WTC11 (cell line): ENCODE results near the gene EPN2. TPM values are rescaled to one million over a fixed set of nuclear protein-coding genes. Genes with fewer than 3 reads are reported as not detected.
A peak's percentile ranks its signal among the peaks of the same experiment; 100 is the strongest.

Experiments used
- ATAC-seq: fragments of 200-7000 bp; cut with Tn5 transposase; 2 replicates; pipeline ENCODE4 v1.10.0; 2021; ENCODE audit warnings: mild to moderate bottlenecking, moderate library complexity
- CTCF ChIA-PET: fragments of 300-600 bp; sonication (Branson Sonifier 250); formaldehyde crosslinking; loops from one replicate; lab custom pipeline; 2021; ENCODE audit warnings: antibody characterized with exemption; lab: Charles Lee
- POLR2A ChIA-PET: fragments of 350-600 bp; sonication (Branson Sonifier 250); formaldehyde crosslinking; loops from one replicate; lab custom pipeline; 2021; ENCODE audit warnings: antibody characterized with exemption; lab: Charles Lee
- DNase-seq: peaks from one replicate; pipeline ENCODE4 v3.0.0; 2021; ENCODE audit warnings: low spot score
- H3K27ac Mint-ChIP-seq: 2 replicates; pipeline ENCODE4 v1.8.0; 2021; ENCODE audit warnings: mixed read lengths
- H3K27me3 Mint-ChIP-seq: 2 replicates; pipeline ENCODE4 v1.8.0; 2021; ENCODE audit warnings: low read depth, mild to moderate bottlenecking, moderate library complexity, mixed read lengths
- H3K36me3 Mint-ChIP-seq: 2 replicates; pipeline ENCODE4 v1.8.0; 2021; ENCODE audit warnings: mixed read lengths
- H3K4me1 Mint-ChIP-seq: 2 replicates; pipeline ENCODE4 v1.8.0; 2022; ENCODE audit warnings: mixed read lengths
- H3K4me3 Mint-ChIP-seq: 2 replicates; pipeline ENCODE4 v1.8.0; 2021; ENCODE audit warnings: mild to moderate bottlenecking, moderate library complexity, mixed read lengths
- H3K9me3 Mint-ChIP-seq: 2 replicates; pipeline ENCODE4 v1.8.0; 2021; ENCODE audit warnings: mixed read lengths
- AFF4 ChIP-seq: sonication (generic); formaldehyde crosslinking; IDR thresholded peaks from 2 replicates; pipeline ENCODE4 v1.8.1; 2023; ENCODE audit warnings: mild to moderate bottlenecking, missing genetic modification reagents, borderline replicate concordance
- ATF3 ChIP-seq: sonication (generic); formaldehyde crosslinking; conservative IDR thresholded peaks from 2 replicates; pipeline ENCODE4 v1.8.1; 2022; ENCODE audit warnings: mild to moderate bottlenecking, missing genetic modification reagents
- ATF6 ChIP-seq: sonication (generic); formaldehyde crosslinking; IDR thresholded peaks from 2 replicates; pipeline ENCODE4 v1.8.1; 2023; ENCODE audit warnings: mild to moderate bottlenecking, missing genetic modification reagents
- E2F1 ChIP-seq: sonication (generic); formaldehyde crosslinking; IDR thresholded peaks from 2 replicates; pipeline ENCODE4 v1.8.0; 2022; ENCODE audit warnings: mild to moderate bottlenecking, missing genetic modification reagents
- E2F4 ChIP-seq: sonication (generic); formaldehyde crosslinking; IDR thresholded peaks from 2 replicates; pipeline ENCODE4 v1.8.1; 2022; ENCODE audit warnings: low read depth, mild to moderate bottlenecking, moderate library complexity, missing genetic modification reagents, borderline replicate concordance
- ELF4 ChIP-seq: sonication (generic); formaldehyde crosslinking; IDR thresholded peaks from 2 replicates; pipeline ENCODE4 v1.8.1; 2022; ENCODE audit warnings: low read depth, mild to moderate bottlenecking, moderate library complexity, missing genetic modification reagents
- FOXJ3 ChIP-seq: sonication (generic); formaldehyde crosslinking; IDR thresholded peaks from 2 replicates; pipeline ENCODE4 v1.9.0; 2021; ENCODE audit warnings: missing genetic modification reagents, mild to moderate bottlenecking, borderline replicate concordance
- FOXP1 ChIP-seq: sonication (generic); formaldehyde crosslinking; IDR thresholded peaks from 2 replicates; pipeline ENCODE4 v1.8.0; 2022; ENCODE audit warnings: missing genetic modification reagents, mild to moderate bottlenecking, moderate library complexity, borderline replicate concordance
- GABPB1 ChIP-seq: sonication (generic); formaldehyde crosslinking; IDR thresholded peaks from 2 replicates; pipeline ENCODE4 v1.8.1; 2023; ENCODE audit warnings: mild to moderate bottlenecking, missing genetic modification reagents
- IRF2 ChIP-seq: sonication (generic); formaldehyde crosslinking; IDR thresholded peaks from 2 replicates; pipeline ENCODE4 v1.8.0; 2022; ENCODE audit warnings: low read depth, missing genetic modification reagents, borderline replicate concordance
- KAT7 ChIP-seq: sonication (generic); formaldehyde crosslinking; IDR thresholded peaks from 2 replicates; pipeline ENCODE4 v1.8.1; 2023; ENCODE audit warnings: missing genetic modification reagents, mild to moderate bottlenecking, borderline replicate concordance
- MXD4 ChIP-seq: fragments of 250-450 bp; sonication (Bioruptor Pico); IDR thresholded peaks from 2 replicates; pipeline ENCODE4 v1.8.0; 2021; ENCODE audit warnings: mild to moderate bottlenecking, moderate library complexity, borderline replicate concordance
- OVOL2 ChIP-seq: fragments of 250-450 bp; sonication (Bioruptor Pico); IDR thresholded peaks from 2 replicates; pipeline ENCODE4 v1.9.0; 2021; ENCODE audit warnings: mild to moderate bottlenecking, borderline replicate concordance
- PREB ChIP-seq: sonication (generic); formaldehyde crosslinking; IDR thresholded peaks from 2 replicates; pipeline ENCODE4 v1.8.1; 2022; ENCODE audit warnings: mild to moderate bottlenecking, missing genetic modification reagents, moderate library complexity, borderline replicate concordance
- STAT6 ChIP-seq: sonication (generic); formaldehyde crosslinking; conservative IDR thresholded peaks from 2 replicates; pipeline ENCODE4 v1.8.1; 2023; ENCODE audit warnings: mild to moderate bottlenecking, low read depth, missing genetic modification reagents, moderate library complexity
- ZBTB21 ChIP-seq: sonication (generic); formaldehyde crosslinking; IDR thresholded peaks from 2 replicates; pipeline ENCODE4 v1.8.1; 2023; ENCODE audit warnings: mild to moderate bottlenecking, missing genetic modification reagents, borderline replicate concordance
- ZBTB43 ChIP-seq: sonication (generic); formaldehyde crosslinking; IDR thresholded peaks from 2 replicates; pipeline ENCODE4 v1.8.1; 2023; ENCODE audit warnings: mild to moderate bottlenecking, missing genetic modification reagents
- ZMAT4 ChIP-seq: fragments of 250-450 bp; sonication (Bioruptor Pico); IDR thresholded peaks from 2 replicates; pipeline ENCODE4 v1.9.0; 2021; ENCODE audit warnings: mild to moderate bottlenecking
- ZNF138 ChIP-seq: sonication (generic); formaldehyde crosslinking; conservative IDR thresholded peaks from 2 replicates; pipeline ENCODE4 v1.8.1; 2022; ENCODE audit warnings: mild to moderate bottlenecking, moderate library complexity, missing genetic modification reagents
- ZNF423 ChIP-seq: fragments of 250-450 bp; sonication (Bioruptor Pico); IDR thresholded peaks from 2 replicates; pipeline ENCODE4 v2.1.2; 2022; ENCODE audit warnings: mild to moderate bottlenecking, moderate library complexity
- total RNA-seq: library from RNA; stranded (reverse); gene quantifications from 3 replicates; pipeline ENCODE4 v1.2.3, GENCODE V29; 2021

Gene EPN2
- total RNA-seq, 1 experiment from 2014 or later, result 48.8 TPM

GRCh38 chr17:19243838-19244237 is 6.7 kb downstream of the EPN2 start:
- Mint-ChIP-seq H3K9me3 (no peaks in the 10 kb centered on the region), H3K4me3 (no peak overlapping the region)

GRCh38 chr17:19244357-19244756 is 7.2 kb downstream of the EPN2 start:
- no peaks in the 10 kb centered on the region for H3K9me3 Mint-ChIP-seq

More at GRCh38 chr17:19243838-19244237, 6.7 kb downstream of the EPN2 start:
- no peak for TF ChIP-seq ZNF138 (CRISPR knock-in tag)
- CTCF ChIA-PET, result interaction anchor here (0.6 to 0.8 kb wide), 3 partner anchors 26 to 354 kb away, joined by 3 to 4 read pairs (median 3); no protein-coding TSS in a partner anchor
- Mint-ChIP-seq H3K36me3 (peaks cover 7% of the 10 kb centered on the region; the same call in 1 of the 2 replicates), H3K27me3 (no peaks in the 10 kb centered on the region), H3K4me1 (peaks cover 50% of the 10 kb centered on the region), H3K27ac (peak overlapping the region; percentile 86)
- no peak for ATAC-seq
- no peak for DNase-seq
- POLR2A ChIA-PET, result no interaction called here

More at GRCh38 chr17:19244357-19244756, 7.2 kb downstream of the EPN2 start:
- POLR2A ChIA-PET, result no interaction called here
- H3K27ac Mint-ChIP-seq, result no peak overlapping the region
- no peak overlapping the region for H3K4me3 Mint-ChIP-seq
- H3K4me1 Mint-ChIP-seq, result peaks cover 50% of the 10 kb centered on the region
- no peaks in the 10 kb centered on the region for H3K27me3 Mint-ChIP-seq
- H3K36me3 Mint-ChIP-seq, result peaks cover 7% of the 10 kb centered on the region; the same call in 1 of the 2 replicates
- CTCF ChIA-PET, result interaction anchor here (0.6 to 2.0 kb wide), 2 partner anchors 74 to 94 kb away, joined by 3 to 8 read pairs; no protein-coding TSS in a partner anchor
- DNase-seq, result no peak
- ATAC-seq, result no peak
- TF ChIP-seq ZMAT4 (CRISPR knock-in tag) (no peak), FOXJ3 (no peak), ELF4 (CRISPR knock-in tag) (no peak), KAT7 (no peak), GABPB1 (CRISPR knock-in tag) (no peak), ZNF423 (CRISPR knock-in tag) (no peak), FOXP1 (CRISPR knock-in tag) (no peak), ATF6 (CRISPR knock-in tag) (no peak), ZBTB21 (CRISPR knock-in tag) (no peak), E2F1 (CRISPR knock-in tag) (no peak), ATF3 (CRISPR knock-in tag) (no peak), E2F4 (CRISPR knock-in tag) (no peak), MXD4 (CRISPR knock-in tag) (no peak), IRF2 (CRISPR knock-in tag) (no peak), STAT6 (no peak), ZBTB43 (CRISPR knock-in tag) (no peak), AFF4 (CRISPR knock-in tag) (no peak), PREB (CRISPR knock-in tag) (no peak), OVOL2 (no peak)
